Activated T-helper 17 cell treated with anti-CD3 and anti-CD28 coated beads, Interleukin-2, amount 50 U/mL, for 72 hours (primary cell): ENCODE measurements around the gene ATP2B2. TPM values are rescaled to one million over a fixed set of nuclear protein-coding genes. Genes with fewer than 3 reads are reported as not detected.

Source experiments
- ATAC-seq: fragments of 150-1000 bp; cut with Tn5 transposase; replicated peaks from 2 replicates; pipeline ENCODE4 v1.10.0; 2021; ENCODE audit warnings: mild to moderate bottlenecking, moderate library complexity
- H3K27ac Mint-ChIP-seq: one replicate; pipeline ENCODE4 v1.8.0; 2022; ENCODE audit warnings: mixed read lengths
- H3K27me3 Mint-ChIP-seq: one replicate; pipeline ENCODE4 v1.8.0; 2022; ENCODE audit warnings: mixed read lengths
- H3K36me3 Mint-ChIP-seq: one replicate; pipeline ENCODE4 v1.8.0; 2022; ENCODE audit warnings: low read depth, mild to moderate bottlenecking, mixed read lengths
- H3K4me1 Mint-ChIP-seq: one replicate; pipeline ENCODE4 v1.8.0; 2022; ENCODE audit warnings: mixed read lengths
- H3K4me3 Mint-ChIP-seq: one replicate; pipeline ENCODE4 v1.8.0; 2022; ENCODE audit warnings: mild to moderate bottlenecking, mixed read lengths
- H3K9me3 Mint-ChIP-seq: one replicate; pipeline ENCODE4 v1.8.0; 2022; ENCODE audit warnings: mixed read lengths
- total RNA-seq, 2 donors: library from RNA; stranded (reverse); gene quantifications; one replicate each; pipeline ENCODE4 v1.2.3, GENCODE V29; 2022

Gene ATP2B2
- total RNA-seq, 2 donors from 2014 or later: not detected

DNA sequence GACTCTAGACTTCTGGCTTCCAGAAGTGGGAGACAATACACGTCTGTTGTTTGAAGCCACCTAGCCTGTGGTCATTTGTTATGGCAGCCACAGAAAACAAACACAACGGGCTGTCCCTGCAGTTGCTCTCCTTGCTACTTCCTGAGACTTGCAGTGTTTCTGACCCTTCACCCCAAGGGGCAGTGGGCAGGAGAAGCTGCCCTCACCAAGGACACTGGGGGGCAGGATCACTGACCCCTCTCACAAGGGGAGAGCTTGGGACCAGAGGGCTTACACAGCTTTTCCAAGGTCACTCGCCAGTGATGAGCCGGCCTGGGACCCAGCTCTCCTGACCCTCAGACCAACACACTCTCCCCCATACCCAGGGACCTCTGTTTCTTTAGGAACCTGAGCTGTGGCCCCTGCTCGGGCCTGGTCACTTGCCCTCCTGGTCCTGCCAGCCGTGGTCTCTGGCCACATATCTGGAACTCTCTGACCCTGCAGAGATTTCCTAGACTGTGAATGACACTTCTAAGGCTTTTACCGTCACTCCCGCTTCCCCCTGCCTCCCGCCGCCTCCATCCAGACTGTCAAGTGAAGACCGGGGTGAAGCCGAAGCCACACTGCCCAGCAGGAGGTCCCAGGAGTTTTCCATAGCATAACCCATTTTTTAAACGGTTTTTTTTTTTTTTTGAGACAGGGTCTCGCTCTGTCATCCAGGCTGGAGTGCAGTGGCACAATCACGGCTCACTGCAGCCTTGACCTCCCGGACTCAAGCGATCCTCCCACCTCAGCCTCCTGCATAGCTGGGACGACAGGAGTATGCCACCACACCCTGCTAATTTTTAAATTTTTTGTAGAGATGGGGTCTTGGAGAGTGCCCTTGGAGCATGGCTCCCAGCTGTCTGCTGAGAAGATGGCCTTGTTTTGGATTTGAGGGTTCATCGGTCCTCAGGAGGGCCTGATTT lies 4.4 kb downstream of the ATP2B2 start:
- Mint-ChIP-seq H3K27ac (no peak overlapping the region), H3K27me3 (peaks cover 9% of the 10 kb centered on the region), H3K36me3 (no peaks in the 10 kb centered on the region), H3K4me3 (no peak overlapping the region), H3K4me1 (no peaks in the 10 kb centered on the region), H3K9me3 (no peaks in the 10 kb centered on the region)
- ATAC-seq: no peak

DNA sequence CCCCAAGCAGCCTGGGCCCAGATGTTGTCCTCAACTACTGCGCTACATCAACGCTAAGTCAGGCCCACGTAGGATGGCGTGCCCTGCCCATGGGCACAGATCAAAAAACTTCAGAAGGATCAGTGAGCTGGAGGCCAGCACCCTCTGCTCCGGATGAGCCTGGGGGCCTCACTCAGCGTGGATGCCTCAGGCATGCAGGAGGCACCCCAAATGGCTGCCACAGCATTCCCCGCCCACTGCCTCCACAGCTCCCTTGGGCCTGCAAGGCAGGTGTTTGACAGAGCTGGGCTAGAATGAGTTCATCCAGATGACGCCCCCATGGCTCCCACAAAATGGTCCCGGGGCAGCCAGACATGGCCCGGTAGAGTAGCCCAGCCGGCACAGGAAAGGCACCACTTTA lies 7.1 kb downstream of the ATP2B2 start:
- H3K9me3 Mint-ChIP-seq: no peaks in the 10 kb centered on the region
- no peaks in the 10 kb centered on the region for H3K36me3 Mint-ChIP-seq
- no peak for ATAC-seq
- no peak overlapping the region for H3K4me3 Mint-ChIP-seq
- H3K4me1 Mint-ChIP-seq: no peaks in the 10 kb centered on the region
- no peak overlapping the region for H3K27ac Mint-ChIP-seq
- H3K27me3 Mint-ChIP-seq: peaks cover 9% of the 10 kb centered on the region

DNA sequence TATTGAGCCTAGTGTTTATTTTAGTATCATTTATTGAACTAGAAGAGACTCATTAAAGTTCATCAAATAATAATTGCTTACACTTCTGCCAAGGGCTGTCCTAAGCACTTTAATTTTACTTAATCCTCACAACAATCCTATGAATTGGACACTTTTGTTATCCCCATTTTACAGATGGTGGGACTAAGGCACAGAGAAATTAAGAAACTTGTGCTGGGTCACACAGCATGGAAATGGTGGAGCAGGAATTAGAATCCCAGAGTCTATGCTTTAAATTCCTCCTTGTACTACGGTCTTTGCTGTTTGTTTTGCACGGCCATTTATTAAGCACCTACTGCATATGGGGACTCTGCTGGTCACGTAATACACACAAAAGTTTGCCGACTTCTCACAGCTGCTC lies 7.9 kb downstream of the ATP2B2 start:
- Mint-ChIP-seq H3K4me1 (no peaks in the 10 kb centered on the region), H3K27me3 (peaks cover 15% of the 10 kb centered on the region)

GRCh38 chr3:10496121-10496863 lies 9.1 kb downstream of the ATP2B2 start:
- H3K27me3 Mint-ChIP-seq: peaks cover 15% of the 10 kb centered on the region
- H3K36me3 Mint-ChIP-seq: no peaks in the 10 kb centered on the region
- ATAC-seq: no peak
- H3K4me1 Mint-ChIP-seq: no peaks in the 10 kb centered on the region
- H3K9me3 Mint-ChIP-seq: no peaks in the 10 kb centered on the region
- H3K27ac Mint-ChIP-seq: no peak overlapping the region
- H3K4me3 Mint-ChIP-seq: no peak overlapping the region

More for the DNA sequence above, 7.9 kb downstream of the ATP2B2 start:
- Mint-ChIP-seq H3K9me3 (no peaks in the 10 kb centered on the region), H3K4me3 (no peak overlapping the region), H3K36me3 (no peaks in the 10 kb centered on the region), H3K27ac (no peak overlapping the region)
- ATAC-seq: no peak

GRCh38 chr3:10495614-10496013 lies 9.8 kb downstream of the ATP2B2 start:
- Mint-ChIP-seq H3K27ac (no peak overlapping the region), H3K4me3 (no peak overlapping the region), H3K4me1 (no peaks in the 10 kb centered on the region), H3K27me3 (peaks cover 15% of the 10 kb centered on the region), H3K9me3 (no peaks in the 10 kb centered on the region), H3K36me3 (no peaks in the 10 kb centered on the region)
- ATAC-seq: no peak

- H3K27me3 Mint-ChIP-seq: peaks cover 11% of the 10 kb centered on the region
- no peaks in the 10 kb centered on the region for H3K4me1 Mint-ChIP-seq
- no peak for ATAC-seq
- no peak overlapping the region for H3K27ac Mint-ChIP-seq
- no peak overlapping the region for H3K4me3 Mint-ChIP-seq
- no peaks in the 10 kb centered on the region for H3K36me3 Mint-ChIP-seq
- no peaks in the 10 kb centered on the region for H3K9me3 Mint-ChIP-seq
Measured at GRCh38 chr3:10495003-10495402, 10.4 kb downstream of the ATP2B2 start.

GRCh38 chr3:10494180-10494579 lies 11.2 kb downstream of the ATP2B2 start:
- H3K4me3 Mint-ChIP-seq: no peak overlapping the region
- H3K27me3 Mint-ChIP-seq: peaks cover 11% of the 10 kb centered on the region
- no peak overlapping the region for H3K27ac Mint-ChIP-seq
- no peak for ATAC-seq
- H3K4me1 Mint-ChIP-seq: no peaks in the 10 kb centered on the region
- H3K36me3 Mint-ChIP-seq: no peaks in the 10 kb centered on the region
- no peaks in the 10 kb centered on the region for H3K9me3 Mint-ChIP-seq

DNA sequence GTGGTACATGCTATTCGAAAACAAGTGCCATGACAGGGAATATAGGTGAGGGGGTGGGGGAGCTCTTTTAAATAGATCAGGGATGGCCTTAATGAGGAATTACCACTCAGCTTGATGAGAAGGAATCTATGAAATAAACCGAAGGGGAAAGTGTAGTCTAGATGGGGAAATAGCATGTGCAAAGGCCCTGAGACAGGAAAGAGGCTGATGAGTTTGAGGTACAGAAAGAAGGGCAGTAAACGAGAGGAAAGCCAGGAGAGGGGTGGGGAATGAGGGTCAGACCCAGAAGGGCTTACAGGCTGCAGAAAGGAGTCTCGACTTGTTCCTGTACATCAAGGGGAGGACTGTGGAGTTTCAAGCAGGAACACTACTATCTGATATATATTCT lies 12.2 kb downstream of the ATP2B2 start:
- Mint-ChIP-seq H3K9me3 (no peaks in the 10 kb centered on the region), H3K36me3 (no peaks in the 10 kb centered on the region), H3K4me3 (no peak overlapping the region), H3K27me3 (peaks cover 11% of the 10 kb centered on the region), H3K4me1 (no peaks in the 10 kb centered on the region), H3K27ac (peak overlapping the region; percentile 8)
- no peak for ATAC-seq

- Mint-ChIP-seq H3K27me3 (peaks cover 11% of the 10 kb centered on the region), H3K4me3 (no peak overlapping the region), H3K4me1 (no peaks in the 10 kb centered on the region), H3K9me3 (no peaks in the 10 kb centered on the region), H3K36me3 (no peaks in the 10 kb centered on the region), H3K27ac (peak overlapping the region; percentile 8)
- ATAC-seq: no peak
Measured at GRCh38 chr3:10492364-10493201, 12.8 kb downstream of the ATP2B2 start.

GRCh38 chr3:10489746-10490483 lies 15.5 kb downstream of the ATP2B2 start:
- no peaks in the 10 kb centered on the region for H3K9me3 Mint-ChIP-seq
- no peak overlapping the region for H3K4me3 Mint-ChIP-seq
- H3K4me1 Mint-ChIP-seq: no peaks in the 10 kb centered on the region
- peaks cover 11% of the 10 kb centered on the region for H3K27me3 Mint-ChIP-seq
- no peaks in the 10 kb centered on the region for H3K36me3 Mint-ChIP-seq
- no peak for ATAC-seq
- H3K27ac Mint-ChIP-seq: no peak overlapping the region

DNA sequence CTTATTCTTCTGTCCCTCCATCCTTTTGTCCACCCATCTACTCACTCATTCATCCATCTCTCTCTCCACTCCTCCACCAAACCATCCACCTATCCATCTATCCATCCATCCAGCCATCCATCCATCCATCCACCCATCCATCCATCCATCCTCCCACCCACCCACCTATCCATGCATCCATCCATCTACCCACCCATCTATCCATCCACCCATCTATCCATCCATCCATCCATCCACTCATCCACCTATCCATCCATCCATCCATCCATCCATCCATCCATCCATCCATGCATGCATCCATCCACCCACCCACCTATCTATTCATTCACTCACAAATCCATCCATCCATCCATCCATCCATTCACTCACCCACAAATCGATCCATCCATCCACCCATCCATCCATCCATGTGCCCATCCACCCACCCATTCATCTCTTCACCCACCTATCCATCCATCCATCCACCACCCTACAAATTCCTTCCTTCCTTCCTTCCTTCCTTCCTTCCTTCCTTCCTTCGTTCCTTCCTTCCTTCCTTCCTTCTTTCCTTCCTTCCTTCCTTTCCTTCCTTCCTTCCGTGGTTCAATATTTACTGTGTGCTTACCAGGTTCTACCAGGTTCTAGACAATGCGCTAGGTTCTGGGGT lies 17.3 kb downstream of the ATP2B2 start:
- ATAC-seq: no peak
- no peaks in the 10 kb centered on the region for H3K36me3 Mint-ChIP-seq

GRCh38 chr3:10485806-10486205 lies 19.6 kb downstream of the ATP2B2 start:
- no peaks in the 10 kb centered on the region for H3K36me3 Mint-ChIP-seq
- no peak overlapping the region for H3K4me3 Mint-ChIP-seq
- no peaks in the 10 kb centered on the region for H3K27me3 Mint-ChIP-seq
- ATAC-seq: no peak
- H3K27ac Mint-ChIP-seq: no peak overlapping the region
- H3K4me1 Mint-ChIP-seq: no peaks in the 10 kb centered on the region
- H3K9me3 Mint-ChIP-seq: no peaks in the 10 kb centered on the region

More for the DNA sequence above, 17.3 kb downstream of the ATP2B2 start:
- Mint-ChIP-seq H3K4me1 (no peaks in the 10 kb centered on the region), H3K27me3 (peaks cover 4% of the 10 kb centered on the region), H3K27ac (no peak overlapping the region), H3K4me3 (no peak overlapping the region), H3K9me3 (no peaks in the 10 kb centered on the region)

DNA sequence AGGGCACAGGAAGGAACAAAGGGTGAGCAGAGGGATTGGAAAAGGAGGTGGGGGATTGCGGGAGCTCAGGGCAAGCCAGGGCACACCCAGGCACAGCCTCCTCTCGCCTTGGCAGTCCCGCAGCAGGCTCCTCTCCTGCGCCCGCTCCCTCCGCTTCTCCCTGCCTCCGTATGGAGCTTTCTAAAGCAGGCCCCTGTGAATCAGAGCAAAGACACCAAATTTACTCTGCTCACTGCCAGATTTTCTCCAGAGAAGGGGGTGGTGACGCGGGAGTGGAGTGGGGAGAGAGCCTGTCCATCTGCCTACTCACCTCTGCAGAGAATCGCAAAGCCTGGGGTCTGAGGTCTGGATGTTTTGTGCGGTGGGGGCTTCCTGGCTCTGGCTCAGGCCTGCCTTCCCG lies 20.0 kb downstream of the ATP2B2 start:
- no peaks in the 10 kb centered on the region for H3K36me3 Mint-ChIP-seq
- H3K9me3 Mint-ChIP-seq: no peaks in the 10 kb centered on the region
- H3K4me1 Mint-ChIP-seq: no peaks in the 10 kb centered on the region
- no peaks in the 10 kb centered on the region for H3K27me3 Mint-ChIP-seq
- no peak for ATAC-seq
- H3K27ac Mint-ChIP-seq: no peak overlapping the region
- H3K4me3 Mint-ChIP-seq: no peak overlapping the region
